GM18517 (cell line): ENCODE measurements around the gene ZNF692.
"Not testable (repeated sequence)": the region's sequence is repeated elsewhere in the genome, so short reads cannot be mapped to it uniquely, and the experiment has no call there.

Experiments used
- ATAC-seq: cut with Tn5 transposase; IDR thresholded peaks from one replicate; pipeline ENCODE4 v1.9.1; 2021; ENCODE audit warnings: mild to moderate bottlenecking, moderate library complexity; ENCODE audit not compliant: unreplicated experiment

ZNF692 gene

GRCh38 chr1:248811514-248812490 lies 47.1 kb downstream of the ZNF692 start:
- ATAC-seq: no peak

DNA sequence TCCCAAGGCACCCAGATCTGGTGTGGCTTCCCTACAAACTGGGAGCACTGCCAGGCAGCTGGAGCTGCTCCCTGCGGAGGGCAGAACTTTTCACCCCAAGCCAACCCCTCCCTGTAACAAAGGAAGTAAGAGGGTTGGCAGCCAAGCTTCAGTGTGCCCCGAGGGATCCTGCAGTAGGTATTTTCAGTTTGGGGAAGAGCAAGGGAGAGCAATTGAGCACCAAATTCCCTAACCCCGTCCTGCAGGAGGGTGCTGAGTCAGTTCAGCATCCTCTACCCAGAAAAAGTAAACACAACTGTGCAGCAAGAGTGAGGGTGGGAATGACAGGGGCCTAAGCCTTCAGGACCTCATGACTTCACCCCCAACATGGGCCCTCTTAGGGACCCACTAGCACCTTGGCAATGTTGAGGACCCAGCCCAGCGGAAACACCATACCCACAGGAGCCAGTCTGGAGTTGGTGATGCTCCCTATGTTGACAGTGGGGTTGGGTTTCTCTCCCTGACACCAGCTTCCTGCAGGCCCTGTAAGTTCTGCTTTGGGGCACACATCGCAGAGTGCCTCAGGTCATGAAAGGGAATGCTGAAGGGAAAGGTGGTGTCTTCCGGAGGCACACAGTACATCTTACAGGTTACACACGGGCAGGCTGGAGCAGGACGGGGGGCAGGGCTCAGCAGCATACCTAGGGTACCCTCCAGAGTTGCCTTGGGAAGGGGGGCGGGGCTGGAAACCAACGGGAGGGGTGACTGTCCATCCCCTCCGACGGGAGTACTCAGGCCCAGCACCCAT lies 48.0 kb downstream of the ZNF692 start:
- no peak for ATAC-seq

GRCh38 chr1:248810000-248810726 lies 48.7 kb downstream of the ZNF692 start:
- ATAC-seq: no peak

DNA sequence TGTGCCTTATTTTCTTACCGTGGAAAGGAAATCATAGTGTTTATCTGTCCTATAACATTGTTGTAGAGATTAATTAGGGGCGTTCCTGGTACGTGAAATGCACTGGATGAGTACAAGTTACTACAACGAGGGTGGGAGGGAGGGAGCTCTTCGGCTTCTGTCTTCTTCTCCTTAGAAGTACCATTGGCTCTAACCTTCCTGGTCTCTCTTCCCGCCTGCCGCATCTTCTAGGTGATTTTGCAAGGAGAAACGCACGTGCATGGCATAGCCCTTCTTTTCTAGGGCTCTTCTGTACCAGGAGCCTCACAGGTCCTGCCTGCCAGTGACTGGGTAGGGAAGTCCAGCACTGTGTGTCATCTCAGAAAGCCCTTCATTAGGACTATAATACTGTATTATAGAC lies 50.0 kb downstream of the ZNF692 start:
- no peak for ATAC-seq

GRCh38 chr1:248807067-248807737 lies 51.7 kb downstream of the ZNF692 start:
- ATAC-seq: no peak

- no peak for ATAC-seq
Measured at GRCh38 chr1:248805876-248806275, 53.0 kb downstream of the ZNF692 start.

- ATAC-seq: peak; percentile 95
Measured at GRCh38 chr1:248804771-248805681, 53.9 kb downstream of the ZNF692 start.

GRCh38 chr1:248803501-248803900 lies 55.4 kb downstream of the ZNF692 start:
- ATAC-seq: not testable (repeated sequence)

- ATAC-seq: no peak
Measured at GRCh38 chr1:248802454-248802853, 56.4 kb downstream of the ZNF692 start.

GRCh38 chr1:248800459-248800858 lies 58.4 kb downstream of the ZNF692 start:
- ATAC-seq: no peak
